GM13976 (cell line): ENCODE measurements around the gene PCDHGA2.
"Not testable (repeated sequence)": the region's sequence is repeated elsewhere in the genome, so short reads cannot be mapped to it uniquely, and the experiment has no call there.

ENCODE experiments used
- DNase-seq: peaks from one replicate; pipeline ENCODE4 v3.0.0; 2012; ENCODE audit warnings: low spot score
- CTCF ChIP-seq: IDR thresholded peaks from 2 replicates; pipeline ENCODE4 v1.5.1; 2012; ENCODE audit warnings: borderline replicate concordance, mild to moderate bottlenecking; ENCODE audit not compliant: insufficient read depth; ENCODE audit errors: extremely low read depth, missing control alignments, control extremely low read depth
- in situ Hi-C: fragments of 300-500 bp; cut with MboI; formaldehyde crosslinking; loops from one replicate; pipeline ENCODE4 v1.12.0; 2022; ENCODE audit warnings: low sequenced_read_pairs, mixed read lengths, inconsistent platforms; ENCODE audit not compliant: unreplicated experiment

The PCDHGA2 gene

GRCh38 chr5:141319699-141320098, 18.9 kb upstream of the PCDHGA2 start:
- in situ Hi-C loops = no loop called here
- no peak for TF ChIP-seq CTCF
- DNase-seq = no peak

- peak; percentile 93 for TF ChIP-seq CTCF
- DNase-seq = peak; percentile 93
- in situ Hi-C loops = no loop called here
Measured at GRCh38 chr5:141320225-141321169, 18.1 kb upstream of the PCDHGA2 start, which contains the start of gene TAF7. TAF7 (minus strand) TSS chr5:141320784; CDS start chr5:141320044, 740 bp downstream.

- in situ Hi-C loops = no loop called here
- DNase-seq = no peak
- no peak for TF ChIP-seq CTCF
Measured at GRCh38 chr5:141322261-141322660, 16.3 kb upstream of the PCDHGA2 start.

GRCh38 chr5:141326088-141326854, 12.3 kb upstream of the PCDHGA2 start:
- peak; percentile 58 for DNase-seq
- in situ Hi-C loops = no loop called here
- peak; percentile 49 for TF ChIP-seq CTCF

GRCh38 chr5:141328231-141328630, 10.3 kb upstream of the PCDHGA2 start:
- in situ Hi-C loops = no loop called here
- no peak for TF ChIP-seq CTCF
- DNase-seq = no peak

- peak; percentile 38 for TF ChIP-seq CTCF
- in situ Hi-C loops = no loop called here
- peak; percentile 52 for DNase-seq
Measured at GRCh38 chr5:141330299-141331080, 8.1 kb upstream of the PCDHGA2 start, which contains the start of gene PCDHGA1. PCDHGA1 (plus strand) TSS chr5:141330514.

- in situ Hi-C loops, DNase-seq: not testable (repeated sequence)
Measured at GRCh38 chr5:141332571-141332970, 6.0 kb upstream of the PCDHGA2 start.

- in situ Hi-C loops, DNase-seq: not testable (repeated sequence)
Measured at GRCh38 chr5:141340781-141341354, 2.3 kb downstream of the PCDHGA2 start.
